Measurements from ENCODE around the gene DZIP1L.

- TF ChIP-seq CTCF (IDR thresholded peaks at IDR 0.05) (no peak), POLR2AphosphoS5 (IDR thresholded peaks at IDR 0.05; ENCODE audit: insufficient read depth in 1 of 2, low read depth in 1 of 2) (no peak), POLR2A (IDR thresholded peaks at IDR 0.05) (no peak)
Observed at GRCh38 chr3:138089091-138089490, 26.3 kb downstream of the DZIP1L start.
